GM19238 (cell line): ENCODE data around the gene ARNT2.

Source experiments
- DNase-seq: peaks from one replicate; pipeline ENCODE4 v3.0.0; 2011; ENCODE audit warnings: low spot score; ENCODE audit not compliant: insufficient read length

ARNT2 gene

GRCh38 chr15:80590761-80591355 lies 186.7 kb downstream of the ARNT2 start:
- DNase-seq, result no peak

GRCh38 chr15:80591471-80591870 lies 187.3 kb downstream of the ARNT2 start:
- no peak for DNase-seq

DNA sequence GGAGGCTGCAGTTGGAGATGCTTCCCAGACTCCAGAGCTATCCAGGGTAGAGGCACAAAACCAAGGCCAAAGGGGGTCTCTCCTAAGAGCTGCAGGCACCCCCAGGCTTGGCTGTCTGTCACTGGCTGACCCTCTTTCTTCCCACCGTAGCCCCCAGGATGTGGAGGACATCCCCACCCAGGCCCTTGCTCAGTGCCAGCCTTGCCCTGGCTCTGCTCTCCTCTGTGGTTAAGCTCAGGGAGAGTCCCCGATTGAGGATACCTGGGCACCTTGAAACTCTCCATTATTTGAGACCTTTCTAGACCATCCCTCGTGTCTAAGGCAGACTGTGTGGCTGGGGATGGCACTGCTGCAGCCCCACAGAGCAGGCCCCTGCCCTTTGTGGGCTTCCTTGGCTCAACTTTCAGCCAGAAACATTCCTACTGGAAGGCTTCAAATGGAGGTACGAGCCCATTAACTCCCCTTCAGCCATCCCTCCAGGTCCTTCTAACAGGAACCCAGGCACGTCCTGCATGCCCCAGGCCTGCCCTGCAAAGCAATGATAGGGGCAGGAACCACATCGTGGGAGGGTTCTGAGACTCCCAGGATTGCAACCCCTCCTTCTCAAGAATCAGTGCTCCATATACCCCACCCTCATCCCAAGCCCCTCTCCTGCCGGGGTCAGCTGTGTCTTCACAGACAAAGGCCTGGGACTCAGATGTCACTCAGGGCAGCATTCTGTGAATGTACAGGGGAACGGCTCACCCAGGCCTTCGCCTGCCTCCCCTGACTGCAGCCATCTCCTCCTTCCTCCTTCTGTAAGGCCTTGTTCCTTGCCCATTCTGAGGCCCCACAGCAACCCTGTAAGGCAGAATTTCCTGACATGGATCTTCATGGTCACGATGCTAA lies 188.0 kb downstream of the ARNT2 start:
- no peak for DNase-seq

DNA sequence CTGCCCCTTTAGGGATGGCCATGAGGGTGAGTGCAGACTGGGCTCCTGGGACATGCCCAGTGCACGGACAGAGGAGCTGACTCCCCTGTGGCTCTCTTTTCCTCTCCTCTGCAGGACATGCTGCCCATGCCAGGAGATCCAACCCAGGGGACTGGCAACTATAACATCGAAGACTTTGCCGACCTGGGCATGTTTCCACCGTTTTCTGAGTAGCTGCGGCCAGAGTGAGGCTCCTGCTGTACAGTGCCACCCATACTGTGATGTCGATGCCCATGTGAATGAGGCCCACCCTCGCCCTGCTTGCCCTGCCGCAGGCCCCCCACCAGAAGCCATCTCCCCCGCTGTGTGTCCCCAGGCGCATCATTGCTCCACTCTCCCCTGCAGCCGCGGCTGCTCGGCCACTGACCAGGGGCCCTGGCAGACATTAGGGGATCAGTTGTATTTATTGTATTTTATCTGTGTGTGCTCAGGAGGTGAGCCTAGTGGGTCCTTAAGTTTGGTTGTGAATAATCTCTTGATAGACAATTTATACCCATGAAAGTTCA lies 189.4 kb downstream of the ARNT2 start:
- no peak for DNase-seq

GRCh38 chr15:80594091-80594889 lies 190.1 kb downstream of the ARNT2 start:
- DNase-seq, result no peak

- no peak for DNase-seq
These were observed 191.2 kb downstream of the ARNT2 start for GRCh38 chr15:80595396-80595795.

GRCh38 chr15:80596521-80596976 lies 192.4 kb downstream of the ARNT2 start:
- DNase-seq, result no peak

DNA sequence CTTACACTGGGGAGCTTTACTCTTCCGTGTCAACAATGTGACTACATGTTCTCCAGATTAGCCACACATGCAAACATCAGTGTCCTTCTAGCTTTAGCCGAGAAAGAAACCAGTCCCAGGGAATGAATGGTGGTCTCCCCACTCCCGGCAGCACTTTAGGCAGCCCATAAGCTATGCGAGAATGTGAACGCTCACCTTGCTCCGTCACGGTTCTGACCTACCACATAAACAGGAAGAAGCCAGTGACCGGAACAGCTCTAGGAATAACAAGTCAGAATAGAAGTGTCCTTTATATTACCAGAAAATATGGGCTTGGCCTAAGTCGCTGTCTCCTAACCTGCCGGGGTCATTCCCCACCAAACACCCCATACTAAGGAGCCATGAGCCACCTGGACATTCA lies 192.9 kb downstream of the ARNT2 start:
- no peak for DNase-seq

DNA sequence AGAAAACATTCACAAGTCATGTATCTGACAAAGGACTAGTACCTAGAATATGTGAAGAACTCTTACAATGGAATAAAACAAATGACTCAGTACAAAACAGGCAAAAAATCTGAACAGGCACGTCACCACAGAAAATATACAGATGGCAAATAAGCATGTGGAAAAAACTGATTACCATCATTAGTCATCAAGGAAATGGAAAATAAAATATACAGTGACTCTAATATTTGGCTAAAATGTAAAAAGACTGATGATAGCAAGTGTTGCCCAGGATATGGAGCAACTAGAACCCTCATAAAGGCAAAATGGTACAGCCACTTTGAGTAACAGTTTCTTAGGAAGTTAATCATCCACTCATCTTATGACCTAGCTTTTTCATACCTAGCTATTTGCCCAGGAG lies 195.2 kb downstream of the ARNT2 start:
- no peak for DNase-seq

- no peak for DNase-seq
These were observed 196.4 kb downstream of the ARNT2 start for GRCh38 chr15:80600626-80601025.

DNA sequence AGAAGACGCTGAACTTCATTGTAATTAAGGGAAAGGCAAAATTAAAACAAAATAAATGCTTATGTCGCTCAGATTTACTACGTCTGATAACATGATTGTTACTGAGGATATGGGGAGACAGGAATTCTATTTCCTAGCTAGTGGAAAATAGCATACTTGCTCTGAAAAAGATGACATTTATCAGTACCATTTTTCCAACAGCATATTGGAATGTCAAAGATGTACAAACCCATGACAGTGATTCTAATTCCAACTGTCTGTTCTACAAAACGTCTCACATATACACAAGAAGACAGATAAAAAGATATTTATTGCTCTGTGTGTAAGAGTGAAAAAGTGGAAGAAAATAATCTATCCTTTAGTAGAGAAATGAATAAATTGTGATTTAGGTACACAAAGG lies 197.1 kb downstream of the ARNT2 start:
- DNase-seq, result no peak

DNA sequence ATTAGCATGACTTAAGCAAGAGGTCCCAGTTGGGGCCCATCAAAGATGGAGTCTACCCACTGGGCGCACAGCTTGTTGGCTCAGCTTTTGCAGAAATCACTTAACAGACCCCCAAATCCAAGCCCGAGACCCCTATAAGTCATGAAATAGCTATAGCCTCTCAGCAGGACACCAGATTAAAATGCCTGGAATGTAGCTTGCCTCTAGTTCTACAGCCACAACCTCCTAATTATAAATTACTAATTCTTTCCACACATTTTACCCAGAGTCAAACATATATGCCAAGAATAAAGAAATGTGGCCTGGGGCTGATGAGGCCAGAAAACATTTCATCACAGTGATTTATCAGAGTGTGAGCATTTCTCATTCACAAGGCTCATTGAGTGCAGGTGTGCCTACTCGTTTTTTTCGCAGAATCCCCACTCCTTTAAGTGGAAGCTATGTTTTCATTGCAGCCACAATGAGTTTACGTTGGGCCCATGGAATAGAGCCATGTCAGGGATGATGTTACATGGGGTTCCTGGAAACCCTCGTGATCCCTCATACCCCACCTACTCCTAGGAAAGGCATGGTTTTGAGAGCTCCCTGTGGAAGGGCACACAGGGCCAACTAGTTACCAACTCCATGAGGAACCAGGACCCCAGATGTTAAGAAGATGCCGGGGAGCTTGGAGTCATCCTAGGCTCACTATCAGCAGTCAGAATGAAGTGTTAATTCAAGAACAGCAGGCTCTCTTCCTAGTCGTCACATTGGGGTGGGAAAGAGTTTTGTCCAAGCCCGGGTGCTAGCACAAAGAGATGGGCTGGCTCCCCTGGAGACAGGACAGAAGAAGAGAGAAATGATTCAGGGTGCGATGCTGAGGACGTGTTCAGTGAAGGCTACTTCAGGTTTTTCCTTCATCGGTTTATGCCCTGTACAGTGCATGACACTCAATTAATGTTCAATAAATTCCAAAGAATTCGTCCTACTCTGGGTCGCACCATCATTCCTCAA lies 200.7 kb downstream of the ARNT2 start:
- DNase-seq, result no peak

DNA sequence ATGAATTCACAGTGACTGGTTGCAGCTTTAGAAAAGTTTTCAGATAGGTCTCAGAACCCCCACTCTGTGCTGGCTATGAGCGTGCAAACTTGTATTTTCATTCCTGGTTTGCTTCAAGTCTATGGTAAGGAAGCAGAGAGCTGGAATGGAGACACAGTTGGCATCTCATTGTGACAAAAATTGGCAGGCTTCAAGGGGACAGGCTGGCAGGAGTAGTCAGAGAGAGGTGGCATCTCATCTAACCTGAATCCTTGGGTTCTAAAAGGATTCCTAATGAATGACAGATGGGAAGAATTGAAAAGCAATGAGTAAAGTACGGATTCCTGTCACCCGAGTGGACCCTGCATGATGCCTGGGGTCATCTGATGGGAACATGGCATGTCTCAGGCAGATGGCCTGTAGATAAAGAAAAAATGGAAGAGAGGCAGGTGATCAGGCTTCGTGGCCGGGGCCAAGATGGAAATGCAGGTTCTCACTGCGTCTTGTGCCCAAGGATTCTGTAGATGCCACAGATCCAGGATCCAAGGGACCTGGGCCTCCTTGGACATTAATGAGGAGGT lies 201.5 kb downstream of the ARNT2 start:
- no peak for DNase-seq

- no peak for DNase-seq
These were observed 202.4 kb downstream of the ARNT2 start for GRCh38 chr15:80606511-80607071.

DNA sequence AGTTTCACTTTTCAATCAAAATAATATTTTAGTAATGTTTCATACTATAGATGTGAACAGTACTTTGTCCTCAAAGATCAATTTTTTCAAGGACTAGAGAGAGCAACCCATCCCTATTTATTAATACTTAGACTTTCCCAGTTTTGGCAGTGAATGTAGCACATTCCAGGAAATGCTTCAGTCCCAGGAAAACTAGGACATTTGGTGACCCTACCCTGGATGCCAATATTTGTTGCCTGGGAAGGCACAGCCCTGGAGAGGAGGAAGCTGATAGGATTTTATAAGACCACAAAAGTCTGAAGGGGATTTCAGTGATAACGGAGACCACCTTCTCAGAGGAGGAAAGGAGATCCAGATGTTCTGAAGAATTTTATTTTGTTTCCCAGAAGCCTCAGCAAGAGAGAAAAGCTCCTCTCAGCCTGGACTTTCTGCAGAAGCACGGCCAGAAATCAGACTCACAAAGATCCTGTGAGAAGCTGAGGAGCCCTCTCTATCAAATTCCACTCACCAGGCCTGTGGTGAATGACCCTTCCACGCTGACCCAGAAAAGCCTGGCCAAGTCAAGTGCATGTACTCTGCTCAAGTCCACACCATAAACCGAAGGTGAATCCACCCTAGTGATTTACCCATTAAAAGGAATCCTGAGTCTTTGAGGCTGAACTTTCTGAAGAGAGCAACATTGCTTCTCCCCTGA lies 203.3 kb downstream of the ARNT2 start:
- no peak for DNase-seq

DNA sequence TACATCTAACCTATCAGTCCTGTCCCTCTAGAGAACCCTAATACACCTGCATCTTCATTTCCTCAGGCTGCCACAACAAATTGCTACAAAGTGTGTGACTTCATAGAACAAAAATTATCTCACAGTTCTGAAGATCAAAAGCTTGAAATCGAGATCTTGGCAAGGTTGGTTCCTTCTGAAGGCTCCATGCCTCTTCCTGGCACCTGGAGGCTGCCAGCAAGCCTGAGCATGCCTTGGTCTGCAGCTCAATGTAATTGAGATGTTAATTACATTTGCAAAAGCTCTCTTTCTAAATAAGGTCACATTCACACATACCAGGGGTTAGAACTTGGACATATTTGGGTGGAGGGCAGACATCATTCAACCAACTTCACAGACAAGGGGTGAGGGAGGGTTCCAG lies 204.5 kb downstream of the ARNT2 start:
- no peak for DNase-seq

DNA sequence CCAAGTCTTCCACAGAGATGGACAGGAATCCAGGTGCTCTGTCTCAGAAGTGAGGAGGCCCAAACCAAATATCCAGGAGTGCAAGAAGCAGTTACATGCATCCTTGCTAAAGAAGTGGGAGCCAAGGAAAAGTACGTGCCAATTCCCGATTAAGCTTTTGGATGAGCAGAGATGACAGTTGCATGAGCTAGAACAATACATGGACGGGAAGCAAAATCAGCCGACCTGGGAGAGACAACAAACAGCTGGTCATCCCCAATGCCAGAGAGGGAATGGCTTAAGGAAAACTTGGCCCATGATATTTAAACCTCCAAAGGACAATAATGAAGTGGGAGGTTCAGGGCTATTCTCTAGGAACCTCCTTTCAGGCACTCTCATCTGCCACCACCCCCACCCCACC lies 204.9 kb downstream of the ARNT2 start:
- DNase-seq, result no peak

DNA sequence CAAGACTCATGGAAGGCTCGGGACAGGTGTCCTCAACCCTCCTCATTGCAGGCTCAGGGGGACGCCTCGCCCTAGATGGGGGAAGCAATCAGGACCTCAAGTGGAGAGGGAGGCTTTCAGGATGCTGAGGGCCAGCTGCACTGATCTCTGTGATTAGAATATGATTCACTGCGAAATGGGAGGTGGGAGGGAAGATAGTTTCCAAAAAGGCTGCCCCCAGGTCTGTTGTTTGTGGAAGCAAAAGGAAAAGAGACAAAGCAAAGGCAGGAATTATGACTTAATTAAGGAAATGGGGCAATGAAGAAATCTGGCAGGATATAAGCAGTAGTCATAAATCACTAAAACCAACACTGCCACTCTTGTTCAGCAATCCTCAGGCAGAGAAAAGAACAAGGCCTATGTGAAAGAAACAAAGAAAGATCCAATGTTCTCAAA lies 205.3 kb downstream of the ARNT2 start:
- DNase-seq, result no peak

DNA sequence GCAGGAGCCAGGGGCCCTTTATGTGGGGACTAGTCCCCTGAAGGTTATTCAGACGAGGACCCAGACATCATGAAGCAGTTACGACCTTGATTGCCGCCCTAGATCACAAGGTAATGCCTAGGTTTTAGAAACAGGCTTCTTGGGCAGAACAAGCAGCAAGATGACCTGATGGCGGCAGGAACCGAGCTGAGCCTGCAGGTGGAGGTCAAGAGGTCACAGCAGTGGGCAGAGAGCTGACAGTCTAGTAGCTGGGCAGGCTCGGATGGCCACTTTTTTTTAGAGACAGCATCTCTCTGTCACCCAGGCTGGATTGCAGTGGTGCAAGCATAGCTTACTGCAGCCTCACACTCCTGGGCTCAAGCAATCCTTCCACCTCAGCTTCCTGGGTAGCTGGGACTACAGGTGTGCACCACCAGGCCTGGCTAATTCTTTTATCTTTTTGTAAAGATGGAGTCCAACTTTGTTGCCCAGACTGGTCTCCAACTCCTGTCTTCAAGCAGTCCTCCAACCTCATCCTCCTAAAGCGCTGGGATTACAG lies 207.4 kb downstream of the ARNT2 start:
- DNase-seq, result no peak
